A549 (cell line): ENCODE measurements around the gene TBC1D16.

Source experiments
- MAFK ChIP-seq: fragments of 450-650 bp; IDR thresholded peaks from 2 replicates; pipeline ENCODE4 v1.6.1; 2014; ENCODE audit not compliant: partially characterized antibody
- MAX ChIP-seq: IDR thresholded peaks from 2 replicates; pipeline ENCODE4 v1.6.1; 2012
- MYC ChIP-seq: IDR thresholded peaks from 2 replicates; pipeline ENCODE4 v1.6.1; 2012; ENCODE audit warnings: mild to moderate bottlenecking, inconsistent platforms, low read length, improper control_type of control experiment, borderline replicate concordance
- POLR2A ChIP-seq: IDR thresholded peaks from 2 replicates; pipeline ENCODE4 v1.6.1; 2012; ENCODE audit warnings: mild to moderate bottlenecking, low read length
- TF ChIP-seq, protein P1 (sequence below): fragments of 450-650 bp; IDR thresholded peaks from 2 replicates; pipeline ENCODE4 v1.6.1; 2014; ENCODE audit warnings: antibody characterized with exemption
- TF ChIP-seq, protein P2 (sequence below): fragments of >200 bp; sonication (Bioruptor Twin); formaldehyde crosslinking; IDR thresholded peaks from 3 replicates; pipeline ENCODE4 v1.5.1; 2016
- TF ChIP-seq, protein P3 (sequence below): fragments of 200-600 bp; sonication (generic); IDR thresholded peaks from 2 replicates; pipeline ENCODE4 v1.6.1; 2016; ENCODE audit warnings: antibody characterized with exemption, mild to moderate bottlenecking, moderate library complexity

DNA sequence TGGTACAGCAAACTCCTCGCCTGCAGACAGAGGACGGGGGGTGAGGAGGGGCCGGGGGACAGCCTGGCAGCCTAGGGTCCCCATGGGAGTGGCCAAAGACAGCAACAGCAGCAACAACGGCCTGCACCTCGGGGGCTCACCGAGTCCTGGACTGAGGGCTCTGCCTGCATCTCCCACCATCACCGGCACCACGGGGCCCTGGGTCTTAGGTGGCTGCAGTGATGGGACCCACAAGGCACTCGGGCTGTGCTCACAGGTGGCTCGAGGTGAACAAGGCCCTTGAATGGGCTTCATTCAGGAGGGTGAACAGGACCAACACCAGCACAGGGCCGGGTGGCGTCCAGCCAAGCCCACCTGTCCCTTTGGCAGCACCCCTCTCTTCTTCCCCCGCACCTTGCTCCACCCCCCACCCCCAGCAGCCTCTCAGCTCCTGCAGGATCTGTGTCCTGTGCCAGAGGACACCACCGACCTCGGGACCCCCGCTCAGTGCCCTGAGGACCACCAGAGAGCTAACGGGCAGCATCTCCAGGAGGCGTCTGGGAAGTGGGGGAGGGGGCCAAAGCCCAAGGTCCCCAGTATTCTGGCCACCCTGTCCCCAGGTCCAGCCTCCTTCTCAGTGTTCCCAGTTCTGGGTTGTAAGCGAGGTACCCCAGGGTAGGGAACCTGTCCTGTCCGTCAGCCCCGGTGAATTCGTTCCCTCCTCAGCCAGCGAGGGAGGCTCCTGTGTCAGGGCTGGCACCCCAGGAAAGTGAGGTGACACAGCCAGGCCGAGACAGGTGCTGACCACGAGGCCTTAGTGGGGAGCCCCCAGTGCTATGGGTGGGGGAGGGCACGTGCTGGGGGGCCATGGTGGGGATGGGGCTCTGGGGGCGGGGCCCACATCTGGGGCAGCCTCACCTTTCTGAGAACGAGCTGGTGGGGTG lies 94.3 kb downstream of the TBC1D16 start:
- TF ChIP-seq, protein P1, sequence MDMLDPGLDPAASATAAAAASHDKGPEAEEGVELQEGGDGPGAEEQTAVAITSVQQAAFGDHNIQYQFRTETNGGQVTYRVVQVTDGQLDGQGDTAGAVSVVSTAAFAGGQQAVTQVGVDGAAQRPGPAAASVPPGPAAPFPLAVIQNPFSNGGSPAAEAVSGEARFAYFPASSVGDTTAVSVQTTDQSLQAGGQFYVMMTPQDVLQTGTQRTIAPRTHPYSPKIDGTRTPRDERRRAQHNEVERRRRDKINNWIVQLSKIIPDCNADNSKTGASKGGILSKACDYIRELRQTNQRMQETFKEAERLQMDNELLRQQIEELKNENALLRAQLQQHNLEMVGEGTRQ, result no peak
- TF ChIP-seq, protein P2, sequence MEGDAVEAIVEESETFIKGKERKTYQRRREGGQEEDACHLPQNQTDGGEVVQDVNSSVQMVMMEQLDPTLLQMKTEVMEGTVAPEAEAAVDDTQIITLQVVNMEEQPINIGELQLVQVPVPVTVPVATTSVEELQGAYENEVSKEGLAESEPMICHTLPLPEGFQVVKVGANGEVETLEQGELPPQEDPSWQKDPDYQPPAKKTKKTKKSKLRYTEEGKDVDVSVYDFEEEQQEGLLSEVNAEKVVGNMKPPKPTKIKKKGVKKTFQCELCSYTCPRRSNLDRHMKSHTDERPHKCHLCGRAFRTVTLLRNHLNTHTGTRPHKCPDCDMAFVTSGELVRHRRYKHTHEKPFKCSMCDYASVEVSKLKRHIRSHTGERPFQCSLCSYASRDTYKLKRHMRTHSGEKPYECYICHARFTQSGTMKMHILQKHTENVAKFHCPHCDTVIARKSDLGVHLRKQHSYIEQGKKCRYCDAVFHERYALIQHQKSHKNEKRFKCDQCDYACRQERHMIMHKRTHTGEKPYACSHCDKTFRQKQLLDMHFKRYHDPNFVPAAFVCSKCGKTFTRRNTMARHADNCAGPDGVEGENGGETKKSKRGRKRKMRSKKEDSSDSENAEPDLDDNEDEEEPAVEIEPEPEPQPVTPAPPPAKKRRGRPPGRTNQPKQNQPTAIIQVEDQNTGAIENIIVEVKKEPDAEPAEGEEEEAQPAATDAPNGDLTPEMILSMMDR, result no peak
- TF ChIP-seq MAX, result no peak
- TF ChIP-seq POLR2A, result no peak
- no peak for TF ChIP-seq MAFK
- no peak for TF ChIP-seq MYC
- TF ChIP-seq, protein P3, sequence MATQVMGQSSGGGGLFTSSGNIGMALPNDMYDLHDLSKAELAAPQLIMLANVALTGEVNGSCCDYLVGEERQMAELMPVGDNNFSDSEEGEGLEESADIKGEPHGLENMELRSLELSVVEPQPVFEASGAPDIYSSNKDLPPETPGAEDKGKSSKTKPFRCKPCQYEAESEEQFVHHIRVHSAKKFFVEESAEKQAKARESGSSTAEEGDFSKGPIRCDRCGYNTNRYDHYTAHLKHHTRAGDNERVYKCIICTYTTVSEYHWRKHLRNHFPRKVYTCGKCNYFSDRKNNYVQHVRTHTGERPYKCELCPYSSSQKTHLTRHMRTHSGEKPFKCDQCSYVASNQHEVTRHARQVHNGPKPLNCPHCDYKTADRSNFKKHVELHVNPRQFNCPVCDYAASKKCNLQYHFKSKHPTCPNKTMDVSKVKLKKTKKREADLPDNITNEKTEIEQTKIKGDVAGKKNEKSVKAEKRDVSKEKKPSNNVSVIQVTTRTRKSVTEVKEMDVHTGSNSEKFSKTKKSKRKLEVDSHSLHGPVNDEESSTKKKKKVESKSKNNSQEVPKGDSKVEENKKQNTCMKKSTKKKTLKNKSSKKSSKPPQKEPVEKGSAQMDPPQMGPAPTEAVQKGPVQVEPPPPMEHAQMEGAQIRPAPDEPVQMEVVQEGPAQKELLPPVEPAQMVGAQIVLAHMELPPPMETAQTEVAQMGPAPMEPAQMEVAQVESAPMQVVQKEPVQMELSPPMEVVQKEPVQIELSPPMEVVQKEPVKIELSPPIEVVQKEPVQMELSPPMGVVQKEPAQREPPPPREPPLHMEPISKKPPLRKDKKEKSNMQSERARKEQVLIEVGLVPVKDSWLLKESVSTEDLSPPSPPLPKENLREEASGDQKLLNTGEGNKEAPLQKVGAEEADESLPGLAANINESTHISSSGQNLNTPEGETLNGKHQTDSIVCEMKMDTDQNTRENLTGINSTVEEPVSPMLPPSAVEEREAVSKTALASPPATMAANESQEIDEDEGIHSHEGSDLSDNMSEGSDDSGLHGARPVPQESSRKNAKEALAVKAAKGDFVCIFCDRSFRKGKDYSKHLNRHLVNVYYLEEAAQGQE, result no peak
